DND-41 (cell line): ENCODE data around the gene FERMT2.

Experiments
- CTCF ChIP-seq: IDR thresholded peaks from 2 replicates; pipeline ENCODE4 v1.5.1; 2012; ENCODE audit warnings: borderline replicate concordance, low read length, moderate library complexity, mild to moderate bottlenecking; ENCODE audit not compliant: poor library complexity, severe bottlenecking; ENCODE audit errors: extremely low read depth
- EZH2 ChIP-seq: IDR thresholded peaks from 3 replicates; pipeline ENCODE4 v1.6.1; 2012; ENCODE audit warnings: borderline replicate concordance, low read depth, mild to moderate bottlenecking, moderate library complexity, low read length, inconsistent platforms; ENCODE audit not compliant: severe bottlenecking

- TF ChIP-seq CTCF (no peak), EZH2 (no peak)
Observed at GRCh38 chr14:52951681-52952554, 1.1 kb upstream of the FERMT2 start.
